Adipose tissue (tissue), 3 donors: ENCODE results near the gene C8A. TPM values are rescaled to one million over a fixed set of nuclear protein-coding genes. Genes with fewer than 3 reads are reported as not detected.

Experiments
- H3K27ac ChIP-seq: one replicate; pipeline ENCODE4 v1.5.1; 2013; ENCODE audit warnings: low read depth, low read length
- WGBS, 3 donors: extraction: QIAGEN DNeasy Blood & Tissue Kit; methylation state at CpG; one replicate each; pipeline ENCODE4 v1.1.7; 2013; 5-methylcytosine and 5-hydroxymethylcytosine counted together
- polyA plus RNA-seq, 3 donors: library from polyadenylated mRNA; stranded (reverse); fragments of 200-250 nt; gene quantifications; one replicate each; pipeline ENCODE4 v1.2.3, GENCODE V29; 2013
- donor health status: healthy with polysubstance abuse.
- donor health status: Bipolar disorder and iron deficiency.
- donor health status: healthy.

The C8A gene
- polyA plus RNA-seq, 3 donors = 0.06 TPM; not detected in 2

DNA sequence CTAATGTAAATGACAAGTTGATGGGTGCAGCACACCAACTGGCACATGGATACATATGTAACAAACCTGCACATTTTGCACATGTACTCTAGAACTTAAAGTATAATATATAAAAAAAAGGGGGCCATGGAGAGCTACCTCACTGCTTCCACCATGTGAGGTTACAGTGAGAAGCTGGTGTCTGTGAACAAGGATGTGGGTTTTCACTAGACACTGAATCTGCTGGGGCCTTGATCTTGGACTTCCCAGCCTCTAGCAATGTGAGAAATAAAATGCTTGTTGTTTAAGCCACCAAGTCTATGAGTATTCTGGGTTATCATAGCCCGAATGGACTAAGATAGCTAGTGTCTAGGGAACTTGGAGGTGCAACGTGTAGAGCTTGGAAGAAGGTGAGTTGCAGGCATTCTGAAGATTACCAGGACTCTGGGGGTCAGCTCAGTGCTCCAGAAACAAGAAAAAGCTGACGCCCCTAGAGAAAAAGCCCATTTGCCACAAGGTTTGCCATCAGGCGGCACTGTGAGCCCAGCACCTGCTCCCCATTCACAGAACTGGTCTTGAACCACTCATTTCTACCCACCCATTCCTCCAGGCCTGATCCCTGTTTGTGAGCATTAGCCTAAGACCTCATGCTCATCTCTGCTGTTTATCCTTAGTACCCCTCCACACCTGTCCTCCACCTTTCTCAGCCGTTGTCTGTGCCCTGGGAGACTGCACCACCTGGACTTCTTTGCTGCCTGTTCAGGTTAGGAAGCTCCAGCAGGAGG is 20.3 kb upstream of the C8A start:
- H3K27ac ChIP-seq = no peak overlapping the region
- 86 to 89% (median 88%) methylated on average over 5 of the region's 5 CpGs for WGBS, 3 donors

DNA sequence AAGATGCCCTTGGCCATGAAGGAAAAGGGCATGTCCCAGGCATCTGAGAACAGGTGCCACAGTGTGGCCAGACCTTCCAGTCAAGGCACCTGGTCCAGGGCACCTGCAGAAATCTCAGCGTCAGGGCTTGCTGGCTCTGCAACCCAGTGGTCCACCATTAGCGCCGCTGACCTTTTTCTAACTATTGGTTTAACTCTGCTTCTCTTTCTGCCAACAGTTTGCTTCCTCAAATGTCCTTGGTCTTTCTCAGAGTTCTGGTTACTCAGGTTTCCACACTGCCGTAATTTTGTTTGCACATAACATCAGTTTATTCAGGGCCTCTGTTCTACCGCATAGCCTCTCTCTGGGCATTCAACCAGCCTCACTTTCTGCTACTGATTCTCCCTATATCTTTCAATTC is 18.9 kb upstream of the C8A start:
- H3K27ac ChIP-seq = no peak overlapping the region
- WGBS, 3 donors = 48 to 95% (median 83%) methylated on average over 5 of the region's 5 CpGs

DNA sequence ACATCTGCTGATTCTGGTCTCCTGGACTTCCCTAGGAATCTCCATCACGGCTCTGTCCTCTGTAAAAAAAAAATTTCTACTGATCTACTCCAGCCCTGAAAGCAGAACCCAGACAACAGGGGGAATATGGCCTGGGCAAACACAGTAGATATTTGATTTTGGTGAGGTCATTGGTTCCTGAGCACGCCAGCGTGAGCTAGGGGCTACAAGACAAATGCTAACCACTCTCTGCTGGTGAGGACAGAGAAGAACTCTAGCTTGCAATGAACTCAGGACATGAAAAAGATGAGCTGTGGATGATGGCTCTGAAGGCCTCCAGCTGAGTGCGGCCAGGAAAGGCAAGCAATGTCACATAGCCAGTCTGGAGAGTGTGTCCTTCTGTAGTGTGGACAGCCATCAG is 18.2 kb upstream of the C8A start:
- WGBS, 3 donors = 86 to 89% (median 87%) methylated on average over 4 of the region's 4 CpGs
- no peak overlapping the region for H3K27ac ChIP-seq

DNA sequence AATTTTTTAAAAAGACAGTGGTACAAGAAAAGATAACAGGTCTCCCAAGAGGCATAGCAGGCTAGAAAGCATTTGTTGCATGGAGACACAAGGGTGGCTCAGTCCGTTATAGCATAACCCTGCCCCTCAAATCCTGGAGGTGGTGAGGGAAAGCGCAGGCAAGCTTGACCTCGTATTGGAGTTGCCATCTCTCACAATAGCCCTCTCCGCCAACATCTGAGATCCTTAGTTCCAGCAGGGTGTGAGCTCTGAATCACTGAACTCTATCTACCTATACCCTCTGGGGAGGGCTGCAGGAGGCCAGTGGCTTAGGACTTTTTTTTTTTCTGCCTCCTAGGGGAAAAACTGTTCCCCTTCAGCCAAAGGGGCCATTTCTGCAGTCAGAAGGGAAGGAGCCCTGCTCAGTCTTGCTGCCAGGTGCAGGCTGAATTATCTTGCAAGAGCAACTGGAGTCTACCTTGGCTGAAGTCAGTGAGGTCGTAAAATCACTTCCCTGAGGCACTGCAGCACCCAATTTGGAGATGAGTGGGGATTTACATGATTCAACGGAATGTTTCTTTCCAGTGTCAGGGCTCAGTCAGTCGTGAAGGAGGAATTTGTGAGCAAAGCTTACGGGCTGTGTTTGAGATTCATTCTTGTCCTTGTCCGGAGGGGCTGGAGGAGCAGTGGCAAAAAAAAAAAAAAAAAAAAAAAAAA is 17.2 kb upstream of the C8A start:
- WGBS, 3 donors = 57 to 81% (median 67%) methylated on average over 9 of the region's 9 CpGs
- H3K27ac ChIP-seq = no peak overlapping the region

DNA sequence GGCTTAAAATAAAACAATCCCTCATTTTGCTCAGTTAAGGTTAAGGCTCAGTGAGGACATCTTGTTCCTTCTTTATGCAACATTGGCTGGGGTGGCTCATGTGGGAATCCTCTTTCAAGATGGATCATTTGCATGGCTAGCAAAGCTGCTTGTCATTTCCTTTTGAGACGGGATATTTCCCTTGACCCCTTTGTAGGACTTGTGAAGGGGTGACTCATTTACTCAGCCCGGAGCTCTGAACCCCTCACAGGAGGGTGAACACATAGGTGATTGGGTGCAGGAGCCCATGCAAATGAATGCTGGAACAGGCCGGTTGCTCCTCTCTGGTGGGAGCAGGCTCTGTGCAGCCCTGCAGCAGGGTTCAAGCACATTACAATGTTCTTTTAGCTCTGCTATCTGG is 15.8 kb upstream of the C8A start:
- no peak overlapping the region for H3K27ac ChIP-seq
- 74 to 80% (median 76%) methylated on average over 3 of the region's 3 CpGs for WGBS, 3 donors

DNA sequence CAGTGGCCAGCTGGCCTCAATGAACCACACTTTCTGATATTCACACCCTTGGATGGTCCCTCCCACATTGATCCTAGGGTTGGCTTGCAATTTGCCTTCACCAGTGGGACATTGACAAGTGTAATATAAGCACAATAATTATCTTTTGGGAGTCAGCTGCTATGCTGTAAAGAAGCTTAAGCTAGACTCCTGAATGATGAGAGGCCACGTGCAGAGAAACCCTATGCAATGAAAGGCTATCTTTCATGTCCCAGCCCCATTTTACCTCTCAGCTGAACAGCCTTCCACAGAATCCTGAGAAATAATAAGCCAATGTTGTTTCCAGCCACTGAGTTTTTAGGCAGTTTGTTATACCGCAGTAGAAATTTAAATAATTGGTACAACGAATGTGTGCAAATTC is 11.1 kb upstream of the C8A start:
- 85 to 90% (median 89%) methylated on average over 3 of the region's 3 CpGs for WGBS, 3 donors
- H3K27ac ChIP-seq = no peak overlapping the region

DNA sequence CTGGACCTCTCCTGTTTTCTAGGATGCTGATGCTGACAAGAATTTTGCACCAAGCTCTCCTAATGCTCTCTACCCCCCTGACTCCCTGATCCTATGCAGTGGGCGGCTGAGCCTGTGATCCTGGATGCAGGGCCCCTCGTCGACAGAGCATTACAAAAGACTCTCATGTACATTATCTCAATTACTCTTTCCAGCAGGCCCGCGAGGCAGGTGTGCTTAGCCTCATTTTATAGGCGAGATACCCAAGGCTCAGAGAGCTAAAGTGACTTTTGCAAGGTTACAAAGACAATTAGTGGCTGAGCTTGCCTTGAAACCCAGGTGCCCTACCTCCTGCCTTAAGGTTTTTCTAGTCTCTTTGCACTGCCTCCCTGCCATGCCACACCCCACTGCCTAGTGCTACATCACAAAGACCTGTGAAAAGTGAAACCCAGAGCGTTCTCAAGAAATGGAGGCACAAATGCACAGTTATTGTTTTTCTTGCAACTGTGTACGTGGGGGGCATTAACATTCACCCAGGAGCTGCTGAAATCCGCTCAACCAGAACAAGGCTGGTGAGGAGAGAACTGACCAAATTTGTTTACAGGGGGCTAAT is 10.0 kb upstream of the C8A start:
- no peak overlapping the region for H3K27ac ChIP-seq
- 57 to 77% (median 67%) methylated on average over 9 of the region's 9 CpGs for WGBS, 3 donors

DNA sequence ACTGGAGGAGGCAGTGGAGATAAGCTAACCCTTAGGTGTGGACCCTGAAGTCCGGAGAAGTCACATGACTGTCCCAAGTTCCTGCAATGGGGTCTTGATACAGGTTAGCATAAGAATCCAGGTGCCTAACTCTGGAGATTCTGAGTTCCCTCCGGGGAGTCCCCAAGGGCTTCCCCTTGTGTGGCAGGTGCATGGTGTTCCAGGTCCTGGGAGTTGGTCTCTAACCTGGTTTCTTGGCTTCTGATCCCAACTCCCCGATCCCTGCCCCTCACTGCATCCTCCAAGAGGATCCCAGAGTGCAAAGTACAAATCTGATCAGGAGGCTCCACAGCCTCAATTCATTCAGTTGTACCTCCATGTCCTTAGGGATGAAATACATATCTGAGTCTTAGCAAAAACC is 9.3 kb upstream of the C8A start:
- H3K27ac ChIP-seq = no peak overlapping the region
- WGBS, 3 donors = 79 to 93% (median 88%) methylated on average over 3 of the region's 3 CpGs

DNA sequence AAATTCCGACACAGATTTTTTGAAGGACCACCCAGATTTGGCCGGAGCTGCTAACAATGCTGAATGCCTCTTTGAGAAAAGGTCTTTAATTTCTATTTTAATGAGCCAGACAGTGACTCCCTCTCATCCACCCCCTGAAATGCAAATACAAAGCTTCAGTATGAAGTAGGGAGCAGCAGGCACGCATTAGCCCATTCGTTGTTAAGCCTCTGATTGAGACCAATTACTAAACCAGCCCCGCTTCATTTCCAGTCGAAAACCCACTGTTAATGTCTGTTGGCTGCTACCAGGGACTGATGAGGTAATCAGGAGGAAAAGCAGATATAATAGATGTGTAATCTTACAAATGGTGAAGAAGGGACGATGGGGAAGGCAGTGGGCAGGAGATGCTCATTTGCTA is 4.8 kb upstream of the C8A start:
- no peak overlapping the region for H3K27ac ChIP-seq
- 76 to 89% (median 78%) methylated on average over 7 of the region's 7 CpGs for WGBS, 3 donors

DNA sequence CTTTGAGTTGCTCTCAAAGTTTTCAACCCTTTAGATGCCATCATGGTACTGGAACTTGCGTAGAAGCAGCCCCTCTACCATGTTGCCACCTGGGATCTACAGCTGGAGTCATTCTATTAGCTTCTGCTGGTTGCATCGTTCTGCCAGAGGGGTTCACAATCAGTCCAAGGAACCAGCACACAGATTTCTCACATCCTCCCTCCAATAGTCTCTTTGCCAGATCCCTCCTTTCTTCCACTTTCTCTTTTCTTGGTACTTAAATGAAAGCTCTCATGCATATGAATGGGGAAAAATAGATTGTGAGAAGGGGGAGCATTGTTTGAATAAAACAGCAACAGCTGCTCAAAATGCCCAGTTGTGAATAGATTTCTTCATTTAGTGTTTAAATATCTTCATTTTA is 4.2 kb upstream of the C8A start:
- no peak overlapping the region for H3K27ac ChIP-seq
- 76 to 92% (median 82%) methylated on average over 2 of the region's 2 CpGs for WGBS, 3 donors

DNA sequence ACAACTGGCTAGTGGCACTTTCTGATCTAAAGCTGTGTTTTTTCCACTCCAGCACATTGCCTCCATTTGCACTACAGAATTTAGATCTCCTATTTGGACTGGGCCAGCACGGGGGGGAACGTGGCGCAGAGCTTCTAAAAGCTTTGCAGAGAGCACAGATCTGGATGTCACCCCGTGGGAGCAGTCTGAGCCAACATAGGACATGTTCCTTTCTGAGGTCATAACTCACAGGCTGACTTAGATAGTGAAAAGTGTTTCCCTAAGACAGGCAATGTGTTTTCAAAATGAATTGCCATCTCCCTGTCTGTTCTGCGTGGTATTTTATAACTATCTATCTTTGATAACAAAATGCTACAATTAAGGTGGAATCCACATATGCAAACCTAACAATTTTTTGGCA is 3.7 kb upstream of the C8A start:
- no peak overlapping the region for H3K27ac ChIP-seq
- 77 to 86% (median 77%) methylated on average over 5 of the region's 5 CpGs for WGBS, 3 donors

DNA sequence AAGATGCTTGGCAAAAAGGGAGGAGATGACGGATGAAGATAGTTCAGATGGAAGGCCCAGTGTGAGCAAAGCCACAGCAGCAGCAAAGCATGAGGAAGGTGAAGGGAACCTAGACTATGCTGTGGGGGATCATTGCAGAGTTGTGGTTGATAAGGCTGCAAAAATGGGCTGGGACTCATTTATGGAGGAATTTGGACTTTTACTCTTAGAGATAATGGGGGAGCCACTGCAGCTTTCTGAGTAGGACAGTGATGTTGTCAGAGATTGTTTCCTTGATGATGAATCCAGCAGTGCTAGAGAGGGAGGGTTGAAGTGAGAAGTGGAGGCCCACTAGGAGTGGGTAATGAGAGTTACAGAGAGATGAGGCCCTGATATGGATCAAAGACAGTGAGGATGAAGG is 2.1 kb upstream of the C8A start:
- no peak overlapping the region for H3K27ac ChIP-seq
- 3 to 93% (median 43%) methylated on average over 1 of the region's 1 CpG for WGBS, 3 donors

DNA sequence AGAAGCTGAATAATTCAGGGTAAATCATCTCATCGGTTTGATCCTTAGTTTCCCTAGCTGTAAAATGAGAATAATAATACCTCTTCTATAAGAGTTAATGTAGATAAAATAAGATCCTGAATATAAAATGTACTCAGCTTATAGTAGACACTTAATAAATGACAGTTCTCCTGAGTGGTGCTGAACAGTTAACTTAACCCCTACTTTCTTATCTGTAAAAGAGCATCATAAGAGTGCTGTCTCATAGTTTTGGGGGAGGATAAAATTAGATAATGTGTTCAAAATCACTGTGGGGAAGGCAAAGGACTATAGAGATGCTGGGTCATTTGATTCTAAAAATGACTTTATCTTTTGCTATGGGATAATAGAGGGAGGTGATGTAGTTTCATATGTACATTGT is 593 bp downstream of the C8A start:
- WGBS, 3 donors = 50 to 89% (median 89%) methylated on average over 1 of the region's 1 CpG
- no peak overlapping the region for H3K27ac ChIP-seq

DNA sequence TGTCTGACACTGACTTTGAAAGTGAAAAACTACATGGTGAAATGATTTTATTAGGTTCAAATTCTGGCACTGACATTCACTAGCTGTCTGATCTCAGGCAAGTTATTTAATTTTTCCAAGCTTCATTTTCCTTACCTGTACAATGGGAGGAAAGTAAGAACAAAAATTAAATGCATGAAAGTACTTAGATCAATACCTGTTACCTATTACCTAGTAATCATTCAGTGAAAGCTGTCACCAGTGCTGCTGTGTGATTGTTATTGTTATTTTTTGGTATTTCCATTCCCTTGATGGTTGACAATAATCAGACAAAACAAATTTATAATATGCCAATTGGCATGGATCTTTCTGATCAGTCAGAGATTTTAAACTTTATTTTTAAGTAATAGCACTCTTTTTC is 1.6 kb downstream of the C8A start:
- no peak overlapping the region for H3K27ac ChIP-seq

DNA sequence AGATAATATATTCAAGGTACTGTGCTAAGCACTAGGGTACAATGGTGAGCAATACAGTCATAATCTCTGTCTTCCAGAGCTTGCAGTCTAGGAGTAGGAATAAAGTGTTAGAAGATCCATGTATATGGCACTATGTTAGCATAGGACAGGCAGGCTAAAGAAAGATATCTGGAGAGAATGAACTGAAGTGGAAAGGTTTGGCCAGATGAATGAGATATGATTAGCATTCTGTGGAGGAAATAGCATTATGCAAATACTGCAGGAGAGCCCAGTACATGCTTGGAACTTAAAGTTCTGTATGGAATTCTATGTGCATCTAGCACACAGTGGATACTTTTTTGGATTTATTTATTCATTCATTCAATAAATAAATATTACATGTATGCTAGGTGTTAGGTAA is 4.7 kb downstream of the C8A start:
- H3K27ac ChIP-seq = no peak overlapping the region

DNA sequence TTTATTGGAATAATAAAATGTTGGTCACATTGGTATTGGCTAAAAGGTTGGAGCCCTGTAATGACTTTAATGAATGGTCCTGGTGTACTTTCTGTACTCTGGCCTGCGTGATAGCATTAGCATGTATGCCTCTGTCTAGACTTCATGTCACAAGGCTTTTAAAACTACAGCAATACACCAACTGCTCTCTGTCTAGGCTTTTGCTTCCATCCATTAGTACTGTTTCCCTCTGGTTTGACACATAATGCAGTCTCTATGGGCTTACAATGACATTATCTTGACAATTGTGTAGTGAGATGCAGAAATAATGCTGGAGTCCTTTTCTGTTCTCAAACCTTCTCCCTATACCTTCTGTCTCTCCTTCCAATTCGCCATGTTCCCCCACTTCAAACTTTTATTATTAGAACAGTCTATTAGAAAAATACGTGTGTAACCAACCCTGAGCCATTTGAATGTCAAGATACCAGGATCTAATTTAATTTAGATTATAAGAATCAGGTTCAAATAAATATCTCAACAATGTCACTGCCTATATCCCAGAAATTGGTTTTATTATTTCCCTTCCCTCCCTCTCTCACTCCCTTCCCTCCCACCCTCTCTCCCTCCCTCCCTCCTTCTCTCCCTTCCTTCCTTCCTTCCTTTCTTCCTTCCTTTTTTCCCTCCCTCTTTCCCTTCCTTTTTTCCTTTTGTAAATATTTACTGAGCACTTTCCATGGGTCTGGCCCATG is 8.8 kb downstream of the C8A start:
- WGBS, 3 donors = 81 to 88% (median 81%) methylated on average over 3 of the region's 3 CpGs
- no peak overlapping the region for H3K27ac ChIP-seq

DNA sequence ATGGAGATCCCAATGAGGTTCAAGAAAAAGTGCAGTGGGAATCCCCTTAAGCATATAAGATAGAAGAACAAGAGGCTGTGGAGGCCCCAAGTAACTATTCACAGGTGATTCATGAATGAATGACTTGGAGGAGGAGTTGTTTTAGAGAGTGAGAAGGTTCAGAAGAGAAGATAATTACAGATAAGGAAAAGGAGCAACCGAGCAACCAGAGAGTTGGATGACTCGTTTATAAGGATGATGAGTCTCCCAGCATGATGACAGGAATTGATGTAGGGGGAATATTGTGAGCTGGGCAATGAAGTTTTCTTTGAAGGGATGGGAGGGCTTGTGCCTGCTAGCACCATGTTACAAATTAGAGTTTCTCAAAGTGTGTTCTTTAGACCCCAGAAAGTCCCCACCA is 9.8 kb downstream of the C8A start:
- H3K27ac ChIP-seq = no peak overlapping the region
- WGBS, 3 donors = 67 to 79% (median 75%) methylated on average over 2 of the region's 2 CpGs

DNA sequence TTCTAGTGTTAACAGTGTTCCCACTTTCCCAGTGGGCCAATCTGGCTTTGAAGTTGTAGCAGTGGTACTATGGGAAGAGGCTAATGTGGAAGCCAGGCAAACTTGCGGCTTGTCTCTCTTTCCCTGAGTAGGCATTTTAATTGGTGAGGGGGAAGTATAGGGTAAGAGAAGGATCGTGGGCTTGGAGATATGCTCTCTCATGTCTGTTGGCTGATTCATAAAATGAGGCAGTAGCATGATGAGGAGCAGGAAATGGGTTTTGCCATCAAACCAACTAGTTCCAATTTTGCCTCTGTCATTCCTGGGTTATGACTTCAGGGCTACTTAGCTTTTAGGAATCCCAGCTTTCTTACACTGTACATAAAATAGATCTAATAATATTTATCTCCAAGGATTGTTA is 12.1 kb downstream of the C8A start:
- no peak overlapping the region for H3K27ac ChIP-seq
- WGBS, 3 donors = 66 to 91% (median 73%) methylated on average over 2 of the region's 2 CpGs

DNA sequence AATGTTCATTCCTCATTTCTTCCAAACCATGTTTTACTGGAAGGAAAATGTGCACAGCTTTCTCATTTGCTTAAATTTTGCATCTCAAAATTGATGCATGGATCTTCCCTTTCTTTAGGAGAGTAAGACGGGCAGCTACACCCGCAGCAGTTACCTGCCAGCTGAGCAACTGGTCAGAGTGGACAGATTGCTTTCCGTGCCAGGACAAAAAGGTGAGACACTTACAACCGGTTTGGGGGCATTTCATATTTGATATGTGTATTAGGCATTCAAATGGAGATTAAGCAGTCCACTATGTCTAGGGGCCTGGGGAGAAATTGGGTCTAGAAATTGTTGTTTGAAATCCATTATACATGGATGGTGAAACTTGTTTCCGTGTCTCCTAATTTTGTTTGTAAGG is 12.9 kb downstream of the C8A start:
- no peak overlapping the region for H3K27ac ChIP-seq
- WGBS, 3 donors = 46 to 85% (median 82%) methylated on average over 5 of the region's 5 CpGs
